IPS DF 4.7 (cell line): ENCODE measurements around the gene PHKB.
"Not testable (repeated sequence)": the region's sequence is repeated elsewhere in the genome, so short reads cannot be mapped to it uniquely, and the experiment has no call there.

Experiments
- DNase-seq: peaks from one replicate; pipeline ENCODE4 v3.0.0-alpha.2; 2013; ENCODE audit warnings: low spot score; ENCODE audit errors: extremely low read depth

Gene PHKB

DNA sequence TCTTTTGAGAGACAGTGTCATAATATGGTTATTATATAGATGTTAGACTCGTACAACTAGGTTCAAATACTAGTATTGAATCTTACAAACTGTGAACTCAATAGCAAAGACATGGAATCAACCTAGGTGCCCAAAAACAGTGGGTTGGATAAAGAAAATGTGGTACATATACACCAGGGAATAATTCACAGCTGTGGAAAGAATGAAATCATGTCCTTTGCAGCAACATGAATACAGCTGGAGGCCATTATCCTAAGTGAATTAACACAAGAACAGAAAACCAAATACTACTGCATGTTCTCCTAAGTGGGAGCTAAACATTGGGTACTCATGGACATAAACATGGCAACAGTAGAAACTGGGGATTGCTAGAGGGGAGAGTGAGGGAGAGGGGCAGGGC lies 8.1 kb downstream of the PHKB start:
- no peak for DNase-seq

DNA sequence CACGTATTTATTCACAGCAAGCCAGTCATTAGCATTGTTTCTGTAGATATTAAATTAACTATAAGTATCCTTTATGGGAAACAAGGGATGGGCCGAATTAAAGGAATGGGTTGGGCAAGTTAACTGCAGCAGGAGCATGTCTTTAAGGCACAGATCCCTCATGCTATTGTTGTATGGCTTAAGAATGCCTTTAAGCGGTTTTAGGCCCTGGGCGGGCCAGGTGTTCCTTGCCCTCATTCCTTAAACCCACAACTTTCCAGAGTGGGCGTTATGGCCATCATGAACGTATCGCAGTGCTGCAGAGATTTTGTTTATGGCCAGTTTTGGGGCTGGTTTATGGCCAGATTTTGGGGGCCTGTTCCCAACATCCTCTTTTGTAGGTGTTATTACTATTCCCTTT lies 9.1 kb downstream of the PHKB start:
- no peak for DNase-seq

DNA sequence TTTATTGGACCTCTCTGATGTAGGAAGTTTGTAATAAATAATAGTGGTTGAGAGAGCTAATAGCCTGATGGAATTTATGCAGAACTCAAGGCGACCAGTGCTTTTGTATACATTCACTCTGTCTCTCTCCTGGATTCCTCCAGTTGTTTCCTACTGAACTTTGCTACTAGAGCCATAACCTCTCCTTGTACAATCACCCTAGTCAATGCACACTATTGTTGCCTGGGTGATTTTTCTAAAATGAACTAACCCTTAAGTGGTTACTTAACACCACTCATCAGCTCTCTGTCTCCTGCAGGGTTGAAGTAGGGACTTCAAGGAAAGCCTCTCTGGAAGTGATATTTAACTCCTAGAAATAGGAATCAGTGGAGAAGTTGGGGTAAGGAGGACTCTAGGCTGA lies 9.7 kb downstream of the PHKB start:
- no peak for DNase-seq

DNA sequence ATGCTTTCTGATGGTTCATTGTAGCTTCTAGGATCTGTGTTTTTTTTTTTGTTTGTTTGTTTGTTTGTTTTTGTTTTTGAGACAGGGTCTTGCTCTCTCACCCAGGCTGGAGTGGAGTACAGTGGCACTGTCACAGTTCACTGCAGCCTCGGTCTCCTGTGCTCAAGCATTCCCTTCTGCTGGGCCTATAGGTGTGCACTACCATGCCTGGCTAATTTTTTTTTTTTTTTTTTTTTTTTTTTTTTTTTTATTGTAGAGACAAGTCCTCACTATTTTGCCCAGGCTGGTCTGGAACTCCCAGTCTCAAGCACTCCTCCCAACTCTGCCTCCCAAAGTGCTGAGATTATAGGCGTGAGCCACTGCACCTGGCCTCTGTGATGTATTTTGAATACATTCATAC lies 11.9 kb downstream of the PHKB start:
- not testable (repeated sequence) for DNase-seq

DNA sequence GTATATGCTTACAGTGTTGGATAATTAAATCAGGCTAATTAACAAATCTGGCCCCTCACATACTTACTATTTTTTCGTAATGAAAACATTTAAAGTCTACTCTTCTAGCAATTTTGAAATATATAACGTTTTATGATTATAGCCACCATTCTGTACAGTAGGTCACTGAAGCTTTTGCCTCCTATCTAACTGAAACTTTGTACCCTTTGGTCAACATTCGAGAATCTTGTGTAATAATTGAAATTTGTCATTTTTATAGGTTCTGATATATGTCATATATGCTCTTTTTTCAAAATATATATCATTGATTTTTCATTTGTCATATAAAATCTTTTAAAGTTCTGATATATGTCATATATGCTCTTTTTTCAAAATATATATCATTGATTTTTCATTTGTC lies 12.7 kb downstream of the PHKB start:
- no peak for DNase-seq

DNA sequence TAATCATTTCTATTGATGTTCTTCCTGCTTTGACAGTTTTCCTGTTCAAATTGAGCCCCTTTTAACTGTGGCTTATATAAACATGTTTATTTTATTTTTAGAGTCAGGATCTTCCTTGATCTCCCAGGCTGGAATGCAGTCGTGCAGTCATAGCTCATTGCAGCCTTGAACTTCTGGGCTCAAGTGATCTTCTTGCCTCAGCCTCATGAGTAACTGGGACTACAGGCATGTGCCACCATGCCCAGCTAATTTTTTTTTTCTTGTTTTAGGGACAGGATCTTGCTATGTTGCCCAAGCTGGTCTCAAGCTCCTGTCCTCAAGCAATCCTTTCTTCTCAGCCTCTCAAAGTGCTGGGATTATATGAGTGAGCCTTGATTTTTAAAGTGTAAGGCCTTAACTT lies 14.7 kb downstream of the PHKB start:
- DNase-seq, result no peak

DNA sequence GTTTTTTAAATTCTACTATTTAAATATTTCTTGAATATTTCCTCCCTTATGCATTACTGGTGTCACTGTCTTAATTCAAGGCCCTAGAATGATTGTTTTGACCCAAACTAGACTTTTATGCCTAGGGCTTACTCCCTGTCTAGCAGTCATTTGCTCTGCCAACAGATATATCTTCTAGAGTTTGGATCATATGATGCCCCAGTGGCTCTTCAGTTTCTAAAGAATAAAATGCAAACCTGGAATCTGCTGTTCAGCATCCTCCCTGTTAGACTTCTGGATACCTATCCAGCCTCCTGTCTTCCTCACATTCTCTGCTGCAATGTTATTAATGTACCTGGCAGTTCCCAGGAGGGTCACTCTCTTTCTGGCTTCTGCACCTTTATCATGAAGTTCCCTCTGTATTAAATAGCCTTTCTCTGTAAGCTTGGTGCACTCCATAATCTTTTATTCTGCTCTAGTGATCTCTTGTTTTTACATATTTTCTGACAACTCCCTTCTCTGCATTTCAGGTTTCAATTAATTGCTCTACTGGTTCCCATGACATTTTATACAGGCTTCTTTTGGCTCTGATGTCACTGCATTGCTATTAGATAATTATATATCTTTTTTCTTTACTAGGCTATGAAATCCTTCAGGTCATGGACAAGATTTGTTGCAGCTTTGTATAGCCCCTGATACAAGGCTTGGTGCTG lies 15.7 kb downstream of the PHKB start:
- DNase-seq, result no peak

DNA sequence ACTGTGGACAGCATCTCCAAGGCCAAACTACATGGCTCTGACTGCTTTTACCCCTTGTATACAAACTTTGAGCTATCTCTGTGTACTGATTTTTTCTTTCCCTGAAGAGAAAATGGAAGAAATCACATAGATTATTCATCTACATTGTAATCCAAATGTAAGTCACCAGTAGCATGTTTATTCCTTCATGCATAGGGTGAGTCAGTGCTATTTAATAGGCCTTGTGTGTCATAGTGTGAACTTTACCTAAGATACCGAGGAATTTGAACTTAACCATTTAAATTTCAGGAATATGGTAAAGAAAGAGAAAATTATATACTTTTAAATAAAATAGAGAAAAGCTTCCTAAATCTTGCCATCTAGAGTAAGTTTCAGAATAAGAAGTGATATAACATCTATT lies 16.5 kb downstream of the PHKB start:
- DNase-seq, result no peak

DNA sequence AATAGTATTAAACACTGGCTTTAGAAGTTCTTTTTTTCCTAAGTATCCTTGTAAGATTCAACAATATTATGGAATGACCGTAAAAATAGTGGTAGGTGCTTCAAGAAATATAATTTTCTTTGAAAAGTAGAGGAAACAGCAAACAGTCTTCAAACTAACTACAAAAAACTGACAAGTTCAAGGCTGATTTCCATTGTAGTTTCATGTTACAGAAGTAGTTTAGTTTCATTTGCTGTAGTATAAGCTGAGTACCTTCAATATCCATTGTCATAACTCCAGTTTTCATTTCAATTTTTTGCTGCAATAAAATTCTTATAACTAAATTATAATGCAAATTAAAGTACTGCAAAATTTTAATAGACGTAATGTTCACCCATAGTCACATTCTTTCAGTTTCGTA lies 19.3 kb downstream of the PHKB start:
- DNase-seq, result no peak

DNA sequence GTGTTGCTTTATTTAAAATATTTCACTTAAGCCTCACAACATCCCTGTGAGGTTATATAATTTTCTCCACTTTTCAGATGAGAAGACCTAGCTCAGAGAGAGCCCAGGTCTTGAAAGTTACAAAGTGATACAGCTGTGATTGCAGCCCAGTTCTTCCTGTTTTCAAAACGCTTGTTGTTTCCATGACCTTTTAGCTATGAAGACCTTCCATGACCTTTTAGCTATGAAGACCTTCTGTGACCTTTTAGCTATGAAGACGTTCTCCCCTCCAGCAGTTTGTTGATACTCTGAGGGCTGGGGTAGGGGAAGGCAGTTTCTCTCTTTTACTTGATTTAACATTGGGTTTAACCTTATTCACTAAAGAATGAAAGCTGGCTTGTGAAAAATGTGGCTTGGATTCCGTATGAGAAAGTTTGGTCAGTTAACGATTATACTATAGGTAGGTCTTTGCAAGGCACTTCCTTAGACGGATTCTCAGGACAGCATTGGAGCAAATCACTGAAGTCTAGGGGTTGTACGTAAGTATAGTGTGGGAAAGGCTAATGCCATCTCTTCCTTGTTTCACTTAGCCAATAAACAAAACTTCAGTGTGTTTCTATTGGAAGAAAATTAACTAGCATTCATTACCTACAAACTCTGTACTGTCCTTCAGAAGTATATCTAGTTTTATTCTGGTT lies 20.7 kb downstream of the PHKB start:
- DNase-seq, result no peak

DNA sequence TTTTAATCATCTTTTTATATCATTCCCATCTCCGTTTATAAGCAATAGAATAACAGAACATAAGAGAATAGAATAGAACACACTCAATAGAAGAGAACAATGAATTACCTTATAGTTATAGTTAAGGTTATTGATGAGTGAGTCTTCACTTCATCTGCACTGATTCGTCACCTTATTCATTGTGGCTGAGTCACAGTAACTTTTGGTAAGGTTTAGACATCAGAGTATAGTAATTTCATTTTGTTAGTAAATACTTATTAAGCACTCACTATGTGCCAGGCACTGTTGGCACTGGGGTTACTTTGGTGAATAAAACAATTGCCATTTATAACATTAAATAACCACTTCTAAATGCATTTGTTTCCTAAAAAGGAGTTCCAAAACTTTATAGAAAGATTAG lies 22.5 kb downstream of the PHKB start:
- DNase-seq, result no peak

DNA sequence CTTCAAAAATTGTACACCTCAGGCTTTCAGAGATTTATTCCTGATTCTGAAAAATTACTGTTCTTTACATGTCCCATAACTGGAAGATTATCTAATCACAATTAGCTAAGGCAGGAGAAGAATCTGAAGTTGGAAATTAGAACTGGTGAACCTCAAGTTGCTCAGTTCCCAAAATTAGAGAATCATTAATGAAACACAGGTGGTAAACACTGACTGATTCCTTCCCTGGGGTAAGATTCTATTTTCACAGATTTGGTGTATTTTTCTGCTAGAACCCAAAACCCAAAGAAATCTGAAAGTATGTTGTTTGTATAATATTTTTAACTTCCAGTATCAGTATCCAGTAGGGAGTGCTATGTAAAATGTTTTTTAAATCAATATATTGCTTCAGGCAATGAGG lies 25.7 kb downstream of the PHKB start:
- DNase-seq, result no peak

DNA sequence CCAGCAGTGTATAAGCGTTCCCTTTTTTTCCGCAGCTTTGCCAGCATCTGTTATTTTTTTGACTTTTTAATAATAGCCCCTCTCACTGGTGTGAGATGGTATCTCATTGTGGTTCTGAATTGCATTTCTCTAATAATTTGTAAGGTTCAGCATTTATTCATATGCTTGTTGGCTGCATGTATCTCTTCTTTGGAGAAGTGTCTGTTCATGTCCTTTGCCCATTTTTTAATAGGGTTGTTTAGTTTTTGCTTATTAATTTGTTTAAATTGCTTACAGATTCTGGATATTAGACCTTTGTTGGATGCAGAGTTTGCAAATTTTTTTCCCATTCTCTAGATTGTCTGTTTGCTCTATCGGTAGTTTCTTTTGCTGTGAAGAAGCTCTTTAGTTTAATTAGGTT lies 26.9 kb downstream of the PHKB start:
- no peak for DNase-seq

DNA sequence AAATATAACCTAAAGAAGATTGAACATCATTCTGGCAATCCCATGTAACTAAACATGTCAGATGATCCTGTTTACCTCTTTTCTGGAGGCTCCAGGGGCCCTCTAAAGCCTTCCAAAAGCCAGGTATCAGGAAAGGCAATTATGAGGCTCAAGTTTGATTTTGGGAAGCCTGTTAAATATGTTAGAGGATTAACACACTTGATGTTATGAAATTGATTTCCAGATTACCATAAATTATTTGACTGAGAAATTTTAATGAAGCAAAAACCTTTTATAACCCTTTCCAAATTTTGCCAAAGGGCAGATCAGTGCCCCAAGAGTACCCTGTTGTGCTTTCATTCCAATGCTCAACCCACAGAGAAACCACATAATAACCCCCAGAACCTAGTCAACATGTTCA lies 29.3 kb downstream of the PHKB start:
- DNase-seq, result no peak

DNA sequence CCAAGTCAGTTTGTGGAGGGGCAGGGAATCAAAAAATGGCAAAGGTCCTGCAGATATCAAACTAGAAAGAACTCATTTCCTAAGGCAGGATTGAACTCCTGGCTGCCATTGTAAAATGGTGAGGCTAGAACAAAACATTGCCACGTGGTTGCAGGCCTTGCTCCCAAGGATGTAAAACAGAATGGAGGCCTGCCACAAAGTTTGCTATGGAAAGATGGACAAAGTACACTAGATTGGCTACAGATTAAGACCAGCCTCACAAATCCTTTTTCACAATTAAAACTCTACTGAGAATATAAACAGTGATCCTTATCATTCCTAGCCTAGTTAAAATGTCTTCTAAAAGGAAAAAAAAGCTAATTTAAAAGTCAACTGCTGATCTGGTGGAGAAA lies 30.9 kb downstream of the PHKB start:
- DNase-seq, result no peak

DNA sequence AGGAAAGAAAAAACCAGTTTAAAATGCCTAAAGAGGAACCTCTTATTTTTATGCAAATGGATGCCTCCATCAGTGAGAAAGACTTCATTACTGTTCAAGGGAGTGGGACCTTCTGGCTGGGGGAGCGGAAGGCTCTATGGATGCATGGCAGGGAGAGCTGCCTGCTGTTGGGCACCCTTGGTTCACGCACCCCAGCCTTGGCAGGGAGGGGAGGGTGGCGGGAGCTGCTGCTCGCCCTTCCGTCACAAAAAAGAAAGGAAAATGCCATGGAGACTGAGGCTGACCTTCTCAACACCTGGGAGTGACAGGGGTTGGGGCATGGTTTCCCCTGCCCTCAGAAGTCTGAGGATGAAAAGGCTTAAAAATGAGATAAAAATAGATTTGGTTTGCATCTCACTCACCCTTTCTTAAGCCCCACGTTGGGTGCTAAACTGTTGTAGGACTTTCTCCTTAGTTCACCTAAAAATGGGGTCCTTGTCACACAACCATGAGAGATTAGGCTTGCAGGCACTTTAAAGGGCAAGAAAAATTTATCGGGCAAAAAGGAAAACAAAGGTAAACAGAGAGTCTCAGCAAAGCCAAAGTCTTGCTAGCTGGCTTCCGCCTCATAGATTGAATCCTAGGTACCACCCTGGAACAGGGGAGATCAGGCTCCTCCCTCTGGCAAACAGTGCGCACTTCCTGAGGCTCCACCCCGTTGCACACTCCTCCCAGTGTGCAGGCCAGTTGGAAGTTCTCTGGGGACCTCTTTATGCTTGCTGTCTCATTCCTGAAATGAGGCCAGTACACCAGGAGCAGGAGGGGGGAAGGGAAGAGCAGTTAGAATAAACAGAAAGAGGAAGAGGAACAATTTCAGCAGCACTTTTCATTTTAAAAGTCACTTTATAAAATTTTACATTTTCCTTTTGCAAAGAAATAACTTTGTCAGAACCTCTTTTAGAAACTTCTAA lies 31.6 kb downstream of the PHKB start:
- no peak for DNase-seq

DNA sequence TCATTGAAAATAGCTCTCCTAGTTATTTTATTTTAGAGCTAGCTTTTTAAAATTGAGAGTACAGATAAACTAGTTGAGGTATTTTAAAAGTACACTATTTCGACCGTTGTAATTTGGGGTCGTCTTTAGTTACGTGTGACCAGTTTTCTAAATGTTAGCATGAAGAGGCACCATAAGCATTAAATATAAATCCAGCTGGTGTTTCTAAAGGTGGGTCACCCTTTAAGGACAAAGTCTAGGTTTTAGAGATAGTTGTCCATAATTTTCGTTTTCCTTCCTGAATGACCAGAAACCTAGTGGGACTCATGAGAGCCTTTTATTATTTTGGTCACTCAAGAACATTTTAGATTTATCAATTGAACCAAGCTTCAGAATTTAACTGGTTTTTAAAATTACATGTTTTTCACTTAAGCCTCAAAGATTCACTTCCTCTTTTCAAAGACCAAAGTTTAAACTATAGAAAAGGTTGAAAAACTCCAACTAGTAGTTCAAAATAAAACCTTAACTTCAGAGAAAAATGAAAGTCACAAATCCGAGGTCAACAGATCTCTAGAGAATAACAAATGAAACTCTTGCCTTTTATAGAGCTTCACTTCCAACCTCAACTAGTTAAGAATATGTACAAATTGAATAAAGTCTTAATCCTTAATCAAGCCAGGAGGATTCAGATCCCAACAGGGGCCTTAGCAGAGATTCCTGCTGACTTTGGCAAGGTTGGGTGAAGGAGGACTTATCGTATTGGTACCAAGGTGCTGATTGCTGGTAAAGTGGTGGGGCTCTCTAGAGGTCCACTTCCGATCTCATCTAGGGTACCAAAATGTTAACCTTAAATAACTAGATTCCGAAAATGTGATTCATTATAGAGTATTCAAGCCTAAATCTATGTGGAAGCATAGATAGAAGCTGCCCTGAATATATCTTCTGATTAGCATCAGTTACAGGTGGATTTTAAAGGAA lies 32.5 kb downstream of the PHKB start:
- no peak for DNase-seq

DNA sequence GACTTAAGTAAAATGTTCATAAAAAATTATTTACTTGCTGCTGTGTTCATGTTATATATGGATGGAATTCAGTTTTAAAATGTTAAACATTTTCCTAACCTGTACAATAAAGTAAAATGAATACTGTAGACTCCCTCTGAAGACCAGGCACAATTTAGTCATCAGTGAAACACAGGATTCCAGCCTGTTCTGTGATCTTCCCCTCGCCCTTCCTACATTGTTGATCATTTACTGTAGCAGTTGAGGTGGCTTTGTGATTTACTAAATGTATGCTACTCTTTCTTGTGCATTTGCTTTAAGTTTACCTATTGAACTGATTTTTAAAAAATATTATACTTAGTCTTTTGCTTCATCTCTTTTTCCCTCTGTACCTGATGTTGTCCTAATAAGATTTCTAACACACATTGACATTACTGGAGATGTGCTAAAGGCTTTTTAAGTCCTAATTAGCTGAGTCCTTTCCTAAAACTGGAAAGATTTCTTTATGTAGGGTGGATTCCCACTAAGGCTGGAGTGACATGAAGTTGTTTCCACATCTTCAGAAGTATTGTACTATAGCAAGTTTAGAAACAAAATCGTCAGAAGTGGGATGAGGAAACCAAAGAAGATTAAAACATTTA lies 38.1 kb downstream of the PHKB start:
- DNase-seq, result no peak

DNA sequence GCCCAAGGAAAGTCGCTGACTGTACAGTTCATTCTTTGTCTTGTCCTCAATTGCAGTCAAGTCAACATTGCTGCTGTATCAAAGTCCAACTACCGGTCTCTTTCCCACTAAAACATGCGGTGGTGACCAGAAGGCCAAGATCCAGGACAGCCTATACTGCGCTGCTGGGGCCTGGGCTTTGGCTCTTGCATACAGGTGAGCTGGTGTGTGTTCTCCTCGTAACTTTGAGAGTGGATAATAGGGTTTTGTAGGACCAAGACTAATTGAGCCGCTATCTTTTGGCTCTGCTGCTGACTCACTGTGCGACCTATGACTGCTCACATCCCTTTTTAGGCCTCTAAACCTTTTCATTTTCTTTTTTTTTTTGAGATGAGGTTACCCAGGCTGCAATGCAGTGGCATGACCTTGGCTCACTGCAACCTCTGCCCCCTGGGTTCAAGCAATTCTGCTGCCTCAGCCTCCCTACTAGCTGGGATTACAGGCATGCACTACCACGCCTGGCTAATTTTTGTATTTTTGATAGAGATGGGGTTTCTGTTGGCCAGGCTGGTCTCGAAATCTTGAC lies 38.7 kb downstream of the PHKB start:
- no peak for DNase-seq

DNA sequence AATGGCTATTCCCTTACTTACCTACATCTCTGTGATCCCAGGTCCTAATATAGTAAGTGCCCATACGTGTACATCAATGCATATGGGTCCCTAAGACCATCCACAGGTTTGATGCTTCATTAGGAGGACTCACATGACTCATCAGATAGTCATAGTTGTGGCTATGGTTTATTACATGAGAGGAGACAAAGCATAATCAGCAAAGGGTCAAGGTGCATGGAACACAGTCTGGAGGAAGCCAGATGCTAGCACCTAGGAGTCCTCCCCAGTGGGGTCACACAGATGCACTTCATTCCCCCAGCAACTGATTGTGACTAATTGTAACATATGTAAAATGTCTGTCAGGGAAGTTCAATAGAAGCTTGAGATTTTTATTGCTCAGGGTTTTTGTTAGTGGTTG lies 42.8 kb downstream of the PHKB start:
- no peak for DNase-seq
